GM21367 (cell line): ENCODE measurements around the gene SYNJ2.

ENCODE experiments used
- ATAC-seq: cut with Tn5 transposase; IDR thresholded peaks from one replicate; pipeline ENCODE4 v1.9.1; 2021; ENCODE audit not compliant: unreplicated experiment

Gene SYNJ2

DNA sequence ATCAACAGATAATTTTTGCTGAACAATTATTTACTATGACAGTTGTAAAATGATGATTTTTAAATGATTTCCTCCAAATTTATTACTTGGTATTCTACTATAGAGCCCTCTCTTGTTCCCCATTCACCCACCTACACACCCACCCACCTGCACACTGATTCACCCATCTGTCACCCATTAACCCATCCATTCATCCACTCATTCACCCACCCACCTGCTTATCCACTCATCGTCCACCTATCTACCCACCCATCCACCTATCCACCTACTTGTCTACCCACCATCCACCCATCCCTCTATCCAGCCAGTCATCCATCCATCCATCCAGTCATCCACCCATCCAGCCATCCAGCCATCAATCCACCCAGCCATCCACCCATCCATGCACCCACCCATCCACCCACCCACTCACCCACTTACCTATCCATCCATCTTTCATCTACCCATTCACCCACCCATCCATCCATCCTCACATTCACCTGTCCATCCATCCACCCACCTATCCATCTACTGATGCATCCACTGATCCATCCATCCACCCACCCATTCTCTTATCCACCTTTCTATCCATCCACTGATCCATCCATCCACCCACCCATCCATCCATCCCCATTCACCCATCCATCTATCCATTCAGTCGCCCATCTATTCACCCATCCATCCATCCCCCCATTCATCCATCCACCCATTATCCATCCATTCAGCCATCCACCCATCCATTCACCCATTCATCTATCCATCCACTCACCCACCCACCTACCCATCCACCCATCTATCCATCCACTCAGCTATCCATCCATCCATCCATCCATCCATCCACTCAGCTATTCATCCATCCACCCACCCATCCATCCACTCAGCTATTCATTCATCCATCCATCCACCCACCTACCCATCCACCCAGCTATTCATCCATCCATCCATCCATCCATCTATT lies 72.0 kb downstream of the SYNJ2 start:
- no peak for ATAC-seq

- ATAC-seq = no peak
These were observed 74.7 kb downstream of the SYNJ2 start for GRCh38 chr6:158056355-158056754.

- no peak for ATAC-seq
These were observed 75.1 kb downstream of the SYNJ2 start for GRCh38 chr6:158056804-158057203.

DNA sequence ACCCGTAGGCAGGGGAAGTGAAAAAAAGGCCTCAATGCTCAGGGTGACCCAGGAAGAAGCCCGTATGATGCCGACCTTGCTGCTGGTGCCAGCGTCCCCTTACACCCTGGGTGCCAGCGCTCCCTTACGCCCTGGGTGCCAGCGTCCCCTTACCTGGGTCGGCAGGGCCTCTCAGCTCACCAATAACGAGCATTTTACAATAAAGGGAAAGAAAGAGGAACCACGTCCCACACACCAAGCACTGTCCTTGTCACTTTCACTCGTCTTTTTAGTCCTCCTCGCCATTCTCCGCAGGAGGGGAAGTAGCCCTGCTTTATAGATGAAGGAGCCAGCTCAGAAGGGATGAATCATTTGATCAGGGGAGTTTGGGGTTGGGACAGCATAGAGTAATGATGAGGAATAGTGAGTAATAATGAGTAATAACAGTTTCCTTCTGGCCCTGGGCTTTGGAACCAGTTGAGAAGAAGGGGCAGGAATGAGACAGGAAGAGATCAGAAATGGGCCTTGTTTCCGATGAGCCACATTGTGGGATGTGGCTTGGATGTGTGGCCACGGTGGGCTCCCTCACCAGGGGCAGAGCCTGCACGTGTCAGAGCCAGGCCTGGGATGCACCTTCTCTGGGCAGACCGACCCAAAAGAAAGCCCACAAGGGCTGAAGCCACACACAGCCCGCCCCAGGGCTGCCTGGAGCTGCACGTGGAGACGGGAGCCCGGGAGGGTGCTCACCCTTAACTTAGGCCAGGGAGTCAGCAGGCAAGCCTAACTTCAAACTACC lies 75.7 kb downstream of the SYNJ2 start:
- no peak for ATAC-seq

DNA sequence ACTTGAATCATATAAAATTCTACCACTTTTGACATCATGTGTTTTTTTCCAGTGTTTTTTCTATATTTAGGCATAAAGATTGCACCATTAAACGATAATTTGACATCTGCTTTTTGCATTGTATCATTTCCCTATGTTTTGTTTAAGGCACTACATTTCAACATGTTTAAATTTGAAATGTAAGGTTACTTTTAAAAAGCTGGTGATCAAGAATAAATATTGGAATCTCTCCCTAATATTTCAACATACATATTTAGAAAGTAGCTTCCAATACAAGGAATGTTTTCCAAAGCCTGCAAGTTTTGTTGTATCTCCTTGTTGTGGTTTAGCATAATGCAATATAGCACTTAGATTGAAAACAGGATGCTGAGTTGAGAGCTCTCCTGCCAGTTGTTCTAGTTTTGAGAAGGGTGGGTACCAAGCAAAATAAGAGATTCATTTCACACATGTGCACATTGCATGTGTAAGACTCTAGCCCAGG lies 76.5 kb downstream of the SYNJ2 start:
- ATAC-seq = no peak

DNA sequence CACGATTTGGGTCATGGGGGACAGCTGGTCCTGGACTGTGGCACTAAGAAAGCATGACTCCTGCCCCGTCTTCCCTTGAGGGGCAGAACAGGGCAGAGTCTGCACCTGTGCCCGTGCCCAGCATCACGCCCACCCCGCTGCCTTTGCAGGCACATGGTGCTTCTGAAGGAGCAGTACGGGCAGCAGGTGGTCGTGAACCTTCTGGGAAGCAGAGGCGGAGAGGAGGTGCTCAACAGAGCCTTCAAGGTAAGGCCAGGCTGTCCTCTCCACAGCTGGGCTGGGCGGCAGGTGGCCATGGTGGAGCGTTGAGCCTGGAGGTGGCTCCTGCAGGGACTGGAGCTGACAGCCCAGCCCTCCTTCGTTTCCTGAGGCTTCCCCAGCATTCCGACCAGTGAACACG lies 77.4 kb downstream of the SYNJ2 start:
- no peak for ATAC-seq

GRCh38 chr6:158060455-158061360 lies 79.0 kb downstream of the SYNJ2 start:
- ATAC-seq = no peak

- no peak for ATAC-seq
These were observed 79.7 kb downstream of the SYNJ2 start for GRCh38 chr6:158061361-158061708.

DNA sequence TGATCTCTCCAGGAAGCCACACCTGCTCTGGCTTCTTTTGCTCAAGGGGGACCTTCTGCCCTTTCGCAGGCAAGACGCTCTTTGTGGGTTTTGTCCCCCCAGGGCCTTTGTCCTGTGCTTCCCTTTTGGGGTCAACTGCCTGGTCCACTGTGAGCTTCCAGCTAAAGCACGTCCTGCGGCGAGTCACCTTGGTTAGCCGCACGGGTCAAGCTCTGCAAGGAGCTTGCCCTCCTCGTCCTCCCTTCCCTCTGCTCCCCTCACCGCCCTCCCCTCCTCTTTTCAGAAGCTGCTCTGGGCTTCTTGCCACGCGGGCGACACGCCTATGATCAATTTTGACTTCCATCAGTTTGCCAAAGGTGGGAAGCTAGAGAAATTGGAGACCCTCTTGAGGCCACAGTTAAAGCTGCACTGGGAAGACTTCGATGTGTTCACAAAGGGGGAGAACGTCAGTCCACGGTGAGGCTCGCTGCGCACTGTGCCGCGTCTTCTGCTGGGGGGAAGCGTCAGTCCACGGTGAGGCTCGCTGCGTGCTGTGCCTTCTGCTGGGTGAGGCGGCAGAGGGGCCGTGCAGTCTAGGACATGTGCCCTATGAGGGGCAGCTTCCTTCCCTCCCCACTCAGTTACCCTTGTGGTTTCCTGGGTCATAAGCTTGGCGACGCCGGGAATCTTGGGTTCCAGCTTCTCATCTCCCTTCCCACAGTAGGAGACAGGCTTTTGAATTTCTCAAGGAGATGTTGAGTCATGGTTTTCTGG lies 80.2 kb downstream of the SYNJ2 start:
- ATAC-seq = no peak

DNA sequence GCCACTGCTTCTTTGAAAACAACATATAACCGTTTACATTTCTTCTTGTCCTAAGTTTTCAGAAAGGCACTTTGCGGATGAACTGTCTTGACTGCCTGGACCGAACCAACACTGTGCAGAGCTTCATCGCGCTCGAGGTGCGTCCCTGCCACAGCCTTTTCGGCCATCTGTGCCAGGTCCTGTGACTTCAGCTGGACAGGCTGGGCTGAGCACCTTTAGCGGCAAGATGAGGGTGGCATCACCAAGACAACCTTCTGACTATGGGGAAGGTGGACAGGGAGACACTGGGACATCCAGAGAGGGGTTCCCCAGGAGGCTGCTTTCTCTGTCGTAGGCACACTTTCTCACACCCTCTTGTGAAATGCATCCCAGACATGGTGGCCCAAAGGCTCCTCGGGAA lies 82.1 kb downstream of the SYNJ2 start:
- ATAC-seq = no peak

GRCh38 chr6:158064725-158065251 lies 83.1 kb downstream of the SYNJ2 start:
- no peak for ATAC-seq

GRCh38 chr6:158066136-158066781 lies 84.6 kb downstream of the SYNJ2 start:
- ATAC-seq = no peak

DNA sequence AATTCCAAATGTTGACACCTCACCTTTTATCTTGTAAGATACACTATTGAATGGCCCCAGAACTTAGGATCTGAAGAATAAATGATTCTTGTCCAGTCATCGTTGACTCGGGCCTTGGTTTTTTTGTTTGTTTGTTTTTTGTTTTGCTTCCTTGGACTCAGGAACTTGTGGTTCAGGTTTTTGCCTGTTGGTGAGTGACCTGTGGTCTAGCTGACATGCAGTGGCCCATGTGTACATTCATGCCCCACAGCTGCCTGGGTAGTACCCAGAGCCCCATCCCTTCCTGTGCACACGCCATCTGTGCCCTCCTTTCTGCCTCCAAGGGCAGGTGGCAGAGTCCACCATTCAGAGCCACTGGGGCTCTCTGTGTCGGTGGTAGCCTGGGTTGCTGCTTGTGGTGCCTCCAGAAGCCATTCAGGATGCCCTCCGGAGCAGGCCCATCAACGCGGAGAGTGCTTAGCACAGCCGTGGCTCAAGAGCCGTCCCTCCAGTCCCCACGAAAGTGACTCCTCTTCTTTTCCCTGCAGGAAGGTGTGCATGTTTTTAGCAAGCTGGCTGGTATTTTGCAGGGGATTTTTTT lies 85.9 kb downstream of the SYNJ2 start:
- no peak for ATAC-seq

- ATAC-seq = no peak
These were observed 86.7 kb downstream of the SYNJ2 start for GRCh38 chr6:158068156-158068892.

DNA sequence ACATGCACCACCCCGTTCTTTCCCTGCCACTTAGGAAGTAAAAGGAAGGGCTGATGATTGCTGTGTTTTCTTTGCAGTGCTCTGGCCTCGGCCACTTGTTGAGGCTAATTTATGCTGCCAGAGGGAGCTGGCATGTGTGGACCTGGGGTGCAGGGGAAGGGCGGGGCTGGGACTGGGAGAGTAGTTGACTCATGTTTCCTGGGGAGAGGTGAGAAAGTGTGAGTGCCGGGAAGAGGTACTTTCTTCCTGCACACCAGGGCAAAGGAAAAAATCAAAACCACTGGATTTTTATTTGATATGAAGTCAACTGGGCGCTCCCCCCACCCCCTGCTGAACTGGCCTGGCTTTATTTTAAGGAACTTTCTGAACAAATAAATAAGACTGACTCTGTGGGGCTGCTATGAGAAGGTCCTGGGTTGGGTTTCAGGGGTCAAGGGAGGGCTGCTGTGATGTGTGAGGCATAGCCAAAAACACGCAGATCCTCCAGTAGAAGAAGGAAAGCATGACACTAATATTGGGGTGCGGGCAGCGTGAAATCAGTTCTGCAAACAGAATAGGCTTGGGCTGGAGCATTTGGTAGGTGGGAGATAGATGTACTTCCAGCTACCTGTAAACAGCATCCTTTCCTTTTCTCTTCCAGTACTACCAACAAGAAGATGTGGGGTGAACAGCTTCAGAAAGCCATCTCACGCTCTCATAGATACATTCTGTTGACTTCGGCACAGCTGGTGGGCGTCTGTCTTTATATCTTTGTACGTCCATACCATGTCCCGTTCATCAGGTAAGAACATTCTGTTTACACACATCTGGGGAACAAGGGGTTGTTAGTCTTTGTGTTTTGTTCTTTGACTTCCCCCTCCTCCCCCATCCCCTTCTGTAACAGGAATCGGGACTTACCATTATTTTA lies 87.5 kb downstream of the SYNJ2 start:
- no peak for ATAC-seq

- no peak for ATAC-seq
These were observed 88.1 kb downstream of the SYNJ2 start for GRCh38 chr6:158069800-158070195.

GRCh38 chr6:158070513-158070912 lies 88.8 kb downstream of the SYNJ2 start:
- no peak for ATAC-seq
